ENCODE data around the gene CHD9.
"Not testable (repeated sequence)": the region's sequence is repeated elsewhere in the genome, so short reads cannot be mapped to it uniquely, and the experiment has no call there.

CHD9 gene

GRCh38 chr16:53075461-53075860 is 20.7 kb downstream of the CHD9 start:
- DNase-seq (ENCODE audit: low read depth, low spot score), result not testable (repeated sequence)

- DNase-seq (ENCODE audit: low read depth, low spot score), result no peak
Observed at GRCh38 chr16:53078247-53078646, 23.5 kb downstream of the CHD9 start.

GRCh38 chr16:53078765-53079485 is 24.1 kb downstream of the CHD9 start:
- no peak for DNase-seq (ENCODE audit: low read depth, low spot score)

GRCh38 chr16:53080345-53081031 is 25.7 kb downstream of the CHD9 start:
- DNase-seq (ENCODE audit: low read depth, low spot score), result no peak

GRCh38 chr16:53081032-53081424 is 26.2 kb downstream of the CHD9 start:
- DNase-seq (ENCODE audit: low read depth, low spot score), result no peak

- DNase-seq (ENCODE audit: low read depth, low spot score), result no peak
Observed at GRCh38 chr16:53081686-53082407, 27.1 kb downstream of the CHD9 start.

- no peak for DNase-seq (ENCODE audit: low read depth, low spot score)
Observed at GRCh38 chr16:53082509-53082908, 27.7 kb downstream of the CHD9 start.

- DNase-seq (ENCODE audit: low read depth, low spot score), result no peak
Observed at GRCh38 chr16:53083119-53083518, 28.3 kb downstream of the CHD9 start.

- no peak for DNase-seq (ENCODE audit: low read depth, low spot score)
Observed at GRCh38 chr16:53084141-53084541, 29.4 kb downstream of the CHD9 start.

GRCh38 chr16:53084746-53085334 is 30.0 kb downstream of the CHD9 start:
- no peak for DNase-seq (ENCODE audit: low read depth, low spot score)

GRCh38 chr16:53085369-53085843 is 30.6 kb downstream of the CHD9 start:
- DNase-seq (ENCODE audit: low read depth, low spot score), result no peak

- peak; percentile 50 for DNase-seq (ENCODE audit: low read depth, low spot score)
Observed at GRCh38 chr16:53085931-53086421, 31.2 kb downstream of the CHD9 start.

- no peak for DNase-seq (ENCODE audit: low read depth, low spot score)
Observed at GRCh38 chr16:53087101-53087500, 32.3 kb downstream of the CHD9 start.

- DNase-seq (ENCODE audit: low read depth, low spot score), result no peak
Observed at GRCh38 chr16:53089434-53090285, 34.9 kb downstream of the CHD9 start.

GRCh38 chr16:53090286-53090590 is 35.4 kb downstream of the CHD9 start:
- DNase-seq (ENCODE audit: low read depth, low spot score), result no peak

- DNase-seq (ENCODE audit: low read depth, low spot score), result peak; percentile 96
Observed at GRCh38 chr16:53090591-53091411, 36.0 kb downstream of the CHD9 start.

GRCh38 chr16:53091466-53092211 is 36.8 kb downstream of the CHD9 start:
- DNase-seq (ENCODE audit: low read depth, low spot score), result peak; percentile 39

- DNase-seq (ENCODE audit: low read depth, low spot score), result no peak
Observed at GRCh38 chr16:53092284-53092683, 37.5 kb downstream of the CHD9 start.

- DNase-seq (ENCODE audit: low read depth, low spot score), result no peak
Observed at GRCh38 chr16:53093162-53093744, 38.5 kb downstream of the CHD9 start.

Measured in brain pericyte (primary cell).